GM12872 (cell line): ENCODE data around the gene PSMC4.

Source experiments
- TF ChIP-seq, protein P1 (sequence below): IDR thresholded peaks from 3 replicates; pipeline ENCODE4 v1.5.1; 2011; ENCODE audit warnings: low read depth, mild to moderate bottlenecking, low read length, moderate library complexity; ENCODE audit not compliant: insufficient read depth

The PSMC4 gene

DNA sequence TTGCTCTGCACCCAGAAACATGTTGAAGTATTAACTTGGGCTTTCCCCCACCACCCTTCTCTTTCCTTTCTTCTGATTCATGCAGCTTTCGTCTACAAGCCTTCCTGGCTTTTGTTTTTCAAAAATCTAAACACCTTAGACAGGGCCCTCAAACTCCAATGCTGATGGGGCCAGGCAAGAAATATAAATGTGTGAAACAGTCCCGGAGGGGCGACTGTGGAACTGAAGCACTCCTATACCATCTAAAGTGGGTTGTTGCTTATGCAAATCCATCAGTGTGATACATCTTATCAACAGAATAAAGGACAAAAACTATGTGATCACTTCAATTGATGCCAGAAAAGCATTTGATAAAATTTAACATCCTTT lies 42.6 kb upstream of the PSMC4 start:
- TF ChIP-seq, protein P1, sequence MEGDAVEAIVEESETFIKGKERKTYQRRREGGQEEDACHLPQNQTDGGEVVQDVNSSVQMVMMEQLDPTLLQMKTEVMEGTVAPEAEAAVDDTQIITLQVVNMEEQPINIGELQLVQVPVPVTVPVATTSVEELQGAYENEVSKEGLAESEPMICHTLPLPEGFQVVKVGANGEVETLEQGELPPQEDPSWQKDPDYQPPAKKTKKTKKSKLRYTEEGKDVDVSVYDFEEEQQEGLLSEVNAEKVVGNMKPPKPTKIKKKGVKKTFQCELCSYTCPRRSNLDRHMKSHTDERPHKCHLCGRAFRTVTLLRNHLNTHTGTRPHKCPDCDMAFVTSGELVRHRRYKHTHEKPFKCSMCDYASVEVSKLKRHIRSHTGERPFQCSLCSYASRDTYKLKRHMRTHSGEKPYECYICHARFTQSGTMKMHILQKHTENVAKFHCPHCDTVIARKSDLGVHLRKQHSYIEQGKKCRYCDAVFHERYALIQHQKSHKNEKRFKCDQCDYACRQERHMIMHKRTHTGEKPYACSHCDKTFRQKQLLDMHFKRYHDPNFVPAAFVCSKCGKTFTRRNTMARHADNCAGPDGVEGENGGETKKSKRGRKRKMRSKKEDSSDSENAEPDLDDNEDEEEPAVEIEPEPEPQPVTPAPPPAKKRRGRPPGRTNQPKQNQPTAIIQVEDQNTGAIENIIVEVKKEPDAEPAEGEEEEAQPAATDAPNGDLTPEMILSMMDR: no peak

DNA sequence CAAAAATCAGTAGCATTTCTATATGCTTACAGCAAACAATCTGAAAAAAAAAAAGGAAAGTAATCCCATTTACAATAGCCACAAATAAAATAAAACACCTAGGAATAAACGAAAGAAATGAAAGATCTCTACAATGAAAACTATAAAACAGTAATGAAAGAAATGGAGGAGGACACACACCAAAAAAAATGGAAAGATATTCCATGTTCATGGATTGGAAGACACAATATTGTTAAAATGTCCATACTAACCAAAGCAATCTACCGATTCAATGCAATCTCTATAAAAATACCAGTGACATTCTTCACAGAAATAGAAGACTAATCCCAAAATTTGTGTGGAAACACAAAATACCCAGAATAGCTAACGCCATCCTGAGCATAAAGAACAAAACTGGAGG lies 41.2 kb upstream of the PSMC4 start:
- TF ChIP-seq, protein P1: no peak

DNA sequence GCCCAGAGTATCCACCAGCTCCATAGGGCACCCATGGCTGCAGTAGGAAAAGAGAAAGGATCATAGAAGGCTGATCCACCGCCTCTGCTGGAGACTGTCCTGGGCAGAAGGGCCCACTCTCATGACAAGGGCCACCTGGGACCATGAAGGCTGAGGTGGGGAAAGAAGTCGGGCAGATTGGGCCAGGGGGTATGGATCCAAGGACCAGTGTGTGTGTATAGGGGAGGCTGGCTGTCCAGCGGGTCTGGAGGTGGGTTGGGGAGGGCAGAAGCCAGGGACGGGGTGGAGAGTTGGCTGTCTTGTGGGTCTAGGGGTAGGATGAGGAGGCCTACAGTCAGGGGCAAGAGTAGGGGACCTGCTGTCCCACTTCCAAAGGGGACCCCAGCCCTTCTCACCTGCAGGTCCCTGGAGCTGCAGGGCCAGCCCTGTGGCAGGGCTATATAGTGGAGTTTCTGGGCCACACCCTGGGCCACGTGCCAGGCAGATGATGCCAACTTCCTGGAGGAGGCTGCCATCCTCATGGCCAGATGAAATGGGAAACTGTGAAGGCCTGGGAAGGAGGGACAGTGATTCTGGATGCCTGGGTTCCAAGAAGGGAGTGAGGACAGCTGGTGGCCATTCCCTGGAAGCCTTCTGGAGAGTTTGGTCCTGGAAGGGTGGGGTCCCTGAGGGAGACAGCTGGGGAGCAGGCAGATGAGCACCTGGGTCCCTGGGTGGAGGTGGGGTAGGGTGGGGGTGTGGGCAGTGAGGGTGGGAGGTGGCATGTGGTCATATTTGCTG lies 36.2 kb upstream of the PSMC4 start, which contains the start of gene FCGBP:
Gene FCGBP (minus strand): TSS at position 51 of the 780 bp plus-strand sequence.
- TF ChIP-seq, protein P1: no peak

DNA sequence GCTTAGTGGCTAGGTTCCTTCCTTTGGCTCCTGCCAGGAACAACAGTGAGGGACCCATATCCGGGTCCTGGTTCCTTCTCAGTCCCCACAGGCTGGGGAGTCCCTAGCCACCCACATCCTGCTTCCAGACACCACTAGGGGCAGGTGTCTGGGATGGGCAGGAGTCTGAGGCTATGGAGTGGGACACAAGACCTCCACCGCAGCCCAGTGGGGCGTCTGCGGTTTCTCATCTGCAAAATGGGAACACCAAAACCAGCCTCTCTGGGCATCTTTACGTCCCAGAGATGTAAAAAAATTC lies 35.7 kb upstream of the PSMC4 start:
- TF ChIP-seq, protein P1: 0 out of 3 replicates have a peak, but pooled peaks have one; percentile 7

DNA sequence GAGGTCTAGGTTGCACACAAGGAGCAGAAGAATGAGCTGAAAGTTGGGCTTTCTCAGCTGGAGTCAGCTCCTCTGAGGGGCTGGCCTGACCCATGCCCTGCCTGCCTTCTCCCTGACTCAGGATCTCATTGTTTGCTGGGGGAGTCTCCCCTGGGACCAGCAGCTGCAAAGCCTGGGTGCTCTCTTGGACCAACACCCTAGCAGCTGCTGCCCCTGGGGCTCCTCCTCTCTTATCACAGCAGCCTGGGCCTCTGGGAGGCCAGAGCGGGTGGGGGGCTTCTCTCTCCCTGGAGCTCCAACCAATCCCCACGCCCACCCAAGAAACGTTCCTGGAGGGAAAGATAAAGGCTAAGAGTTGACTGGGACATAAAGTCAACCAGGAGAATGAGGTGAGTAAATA lies 34.9 kb upstream of the PSMC4 start:
- TF ChIP-seq, protein P1: no peak

DNA sequence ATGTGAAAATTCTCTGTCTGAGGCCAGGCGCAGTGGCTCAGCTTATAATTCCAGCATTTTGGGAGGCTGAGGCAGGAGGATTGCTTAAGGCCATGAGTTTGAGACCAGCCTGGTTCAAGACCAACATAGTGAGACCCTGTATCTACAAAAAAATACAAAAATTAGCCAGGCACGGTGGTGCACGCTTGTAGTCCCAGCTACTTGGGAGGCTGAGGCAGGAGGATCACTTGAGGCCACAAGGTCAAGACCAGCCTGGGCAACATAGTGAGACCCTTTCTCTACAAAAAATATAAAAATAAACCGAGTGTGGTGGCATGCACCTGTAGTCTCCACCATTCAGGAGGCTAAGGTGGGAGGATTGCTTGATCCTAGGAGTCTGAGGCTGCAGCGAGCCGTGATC lies 34.3 kb upstream of the PSMC4 start:
- TF ChIP-seq, protein P1: no peak

DNA sequence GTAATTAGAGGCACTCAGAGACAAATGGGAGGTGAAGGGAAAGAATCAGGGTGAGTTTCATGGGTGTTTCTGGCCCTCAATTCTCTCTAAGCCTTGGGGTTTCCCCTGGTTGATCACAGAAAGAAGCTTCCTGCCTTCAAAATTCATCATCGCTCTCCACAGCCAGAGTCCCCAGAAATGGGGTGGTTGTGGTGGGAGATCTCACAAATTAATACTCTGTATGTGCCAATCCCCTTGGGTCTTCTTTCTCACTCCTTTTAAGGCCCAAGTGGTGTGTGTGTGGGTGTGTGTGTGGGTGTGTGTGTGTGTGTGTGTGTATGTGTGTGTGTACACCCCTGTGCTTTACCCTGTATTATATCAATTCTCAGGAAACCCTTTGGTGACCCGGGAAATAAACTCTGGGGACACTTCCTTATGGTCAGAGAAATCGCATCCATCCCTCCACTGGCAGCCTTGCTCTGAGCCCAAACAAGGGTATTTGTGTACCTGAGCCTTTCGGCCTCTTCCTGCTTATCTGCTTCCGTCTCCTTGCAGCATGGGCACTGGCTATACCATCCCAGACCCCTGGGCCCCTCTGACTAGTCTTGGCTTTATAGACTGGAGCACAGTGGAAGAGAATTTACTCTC lies 33.8 kb upstream of the PSMC4 start:
- TF ChIP-seq, protein P1: no peak
